Stomach (tissue), 9 donors: ENCODE measurements around the gene IFNL3. TPM values are rescaled to one million over a fixed set of nuclear protein-coding genes. Genes with fewer than 3 reads are reported as not detected.

Experiments
- DNase-seq, 2 donors: peaks; one replicate each; pipeline versions ENCODE4 v3.0.0 to v3.0.0-alpha.2; 2013 to 2019
- H3K27ac ChIP-seq, 5 donors: fragments of 200-600 bp in 4 of 5; sonication (generic) in 4 of 5; one replicate each; pipeline ENCODE4 v1.5.1; 2013 to 2019; ENCODE audit warnings: mild to moderate bottlenecking in 1 of 5, moderate library complexity in 1 of 5
- H3K27me3 ChIP-seq, 3 donors: fragments of 200-600 bp; sonication (generic); one replicate each; pipeline ENCODE4 v1.5.1; 2017 to 2019; ENCODE audit warnings: mixed run types in 1 of 3
- H3K36me3 ChIP-seq, 4 donors: fragments of 200-600 bp; sonication (generic); 1 replicate in 3 of 4; 2 replicates in 1 of 4; pipeline ENCODE4 v1.5.1; 2016 to 2019
- H3K4me1 ChIP-seq, 4 donors: fragments of 200-600 bp; sonication (generic); one replicate each; pipeline ENCODE4 v1.5.1; 2016 to 2019
- H3K4me3 ChIP-seq, 4 donors: fragments of 200-600 bp; sonication (generic) in 3 of 4; one replicate each; pipeline ENCODE4 v1.5.1; 2016 to 2019; ENCODE audit warnings: mild to moderate bottlenecking in 1 of 4
- H3K9me3 ChIP-seq, 4 donors: fragments of 200-600 bp; sonication (generic); one replicate each; pipeline ENCODE4 v1.5.1; 2016 to 2019
- CTCF ChIP-seq, 7 experiments: fragments of 450-650 bp in 4 of 7; fragments of 200-600 bp in 3 of 7; sonication (generic) in 3 of 7; IDR thresholded peaks; one replicate each; pipeline ENCODE4 v1.5.1; 2016 to 2019; ENCODE audit warnings: antibody characterized with exemption in 7 of 7, control low read depth in 2 of 7, mild to moderate bottlenecking in 1 of 7
- EP300 ChIP-seq: sonication (generic); formaldehyde crosslinking; IDR thresholded peaks from one replicate; pipeline ENCODE4 v1.6.1; 2017; ENCODE audit warnings: antibody characterized with exemption
- POLR2A ChIP-seq, 4 donors: fragments of 450-650 bp; IDR thresholded peaks; one replicate each; pipeline ENCODE4 v1.6.1; 2016; ENCODE audit warnings: antibody characterized with exemption in 4 of 4, control low read depth in 2 of 4, mild to moderate bottlenecking in 1 of 4, moderate library complexity in 1 of 4
- POLR2AphosphoS5 ChIP-seq, 3 donors: sonication (generic); formaldehyde crosslinking; IDR thresholded peaks; one replicate each; pipeline ENCODE4 v1.6.1; 2016; ENCODE audit warnings: antibody characterized with exemption in 3 of 3
- WGBS, 5 donors: extraction: QIAGEN DNeasy Blood & Tissue Kit in 3 of 5; methylation state at CpG; one replicate each; pipeline versions ENCODE4 v1.1.5 to v1.1.7; 2013 to 2018; 5-methylcytosine and 5-hydroxymethylcytosine counted together
- intact Hi-C: fragments of 100-400 bp; cut with DNase I; formaldehyde crosslinking; loops from one replicate; pipeline ENCODE4 v1.15.1; 2023; ENCODE audit warnings: low total_unique reads
- polyA plus RNA-seq, 3 donors: library from polyadenylated mRNA; stranded (reverse); fragments of 200-250 nt; gene quantifications; one replicate each; pipeline ENCODE4 v1.2.3, GENCODE V29; 2013
- total RNA-seq, 5 donors: library from RNA; depleted of rRNA; stranded (reverse); fragments of >200 nt; gene quantifications; one replicate each; pipeline versions ENCODE4 v1.1.0 to v1.2.3, GENCODE V29; 2014 to 2016
- donor health status: healthy with polysubstance abuse.
- donor health status: Bipolar disorder and iron deficiency.
- donor health status: healthy.

The IFNL3 gene
- total and polyA plus RNA-seq, 8 donors = not detected

- Histone ChIP-seq H3K36me3 (no peaks in the 10 kb centered on the region), H3K4me3 (no peak overlapping the region), H3K27ac (no peak overlapping the region), H3K4me1 (peaks cover 7 to 25% (median 23%) of the 10 kb centered on the region in 4 donors), H3K27me3 (peaks cover 0 to 50% (median 30%) of the 10 kb centered on the region in 3 donors), H3K9me3 (no peaks in the 10 kb centered on the region)
- DNase-seq = peak; percentile 61 to 62
- TF ChIP-seq EP300 = no peak
- no peak for TF ChIP-seq CTCF (IDR thresholded peaks at IDR 0.05)
- TF ChIP-seq POLR2A (IDR thresholded peaks at IDR 0.05) = no peak
- TF ChIP-seq POLR2AphosphoS5 (IDR thresholded peaks at IDR 0.05) = no peak
- WGBS, 5 donors = 20 to 29% (median 24%) methylated on average over 4 to 8 of the region's 8 CpGs
- intact Hi-C loops = no loop called here
Measured at GRCh38 chr19:39193803-39194202, 51.0 kb downstream of the IFNL3 start.

Other genes with a start within 250 kb of the IFNL3 start
- gene FBXO27, start 212.5 kb downstream of the IFNL3 start, total RNA-seq = 1 to 10 TPM in 3 of 5 donors, under 1 TPM in 1, not detected in 1; 0.89 to 5.5 (median 3.3) TPM
- 1 to 10 TPM; 2.3 to 7.1 (median 3.2) TPM for gene FBXO27, start 212.5 kb downstream of the IFNL3 start, polyA plus RNA-seq
- gene ACP7, start 160.6 kb downstream of the IFNL3 start, total RNA-seq = not detected
- gene ACP7, start 160.6 kb downstream of the IFNL3 start, polyA plus RNA-seq = not detected
- 10 to 100 TPM in 3 of 5 donors, 1 to 10 TPM in 2; 4.2 to 80.4 (median 35.6) TPM for gene PAK4, start 119.2 kb downstream of the IFNL3 start, total RNA-seq
- 10 to 100 TPM; 20.8 to 24.5 (median 24.3) TPM for gene PAK4, start 119.2 kb downstream of the IFNL3 start, polyA plus RNA-seq
- gene NCCRP1, start 48.0 kb downstream of the IFNL3 start, total RNA-seq = not detected
- gene NCCRP1, start 48.0 kb downstream of the IFNL3 start, polyA plus RNA-seq = 10 to 100 TPM in 1 of 3 donors, under 1 TPM in 1, not detected in 1; 0.37 to 40.6 TPM
- not detected for gene SYCN, start 40.7 kb downstream of the IFNL3 start, total RNA-seq
- gene SYCN, start 40.7 kb downstream of the IFNL3 start, polyA plus RNA-seq = 1 to 10 TPM in 1 of 3 donors, under 1 TPM in 1, not detected in 1; 0.65 to 1.9 TPM
- not detected for gene IFNL4, start 3.9 kb upstream of the IFNL3 start, total RNA-seq
- gene IFNL4, start 3.9 kb upstream of the IFNL3 start, polyA plus RNA-seq = not detected
- gene IFNL2, start 23.4 kb upstream of the IFNL3 start, total RNA-seq = not detected
- gene IFNL2, start 23.4 kb upstream of the IFNL3 start, polyA plus RNA-seq = not detected
- gene IFNL1, start 51.4 kb upstream of the IFNL3 start, total RNA-seq = not detected
- gene IFNL1, start 51.4 kb upstream of the IFNL3 start, polyA plus RNA-seq = not detected
- gene LRFN1, start 75.9 kb upstream of the IFNL3 start, total RNA-seq = 1 to 10 TPM in 1 of 5 donors, under 1 TPM in 3, not detected in 1; 0.18 to 2.3 (median 0.29) TPM
- gene LRFN1, start 75.9 kb upstream of the IFNL3 start, polyA plus RNA-seq = 1 to 10 TPM in 1 of 3 donors, under 1 TPM in 2; 0.31 to 1.2 (median 0.80) TPM
- 10 to 100 TPM in 2 of 5 donors, not detected in 3; 12.9 to 18.2 TPM for gene GMFG, start 91.0 kb upstream of the IFNL3 start, total RNA-seq
- 10 to 100 TPM; 31.6 to 69.8 (median 56.0) TPM for gene GMFG, start 91.0 kb upstream of the IFNL3 start, polyA plus RNA-seq
- 100 to 1,000 TPM in 2 of 5 donors, 10 to 100 TPM in 3; 52.1 to 136 (median 63.4) TPM for gene SAMD4B, start 97.4 kb upstream of the IFNL3 start, total RNA-seq
- 10 to 100 TPM; 49.9 to 76.9 (median 69.0) TPM for gene SAMD4B, start 97.4 kb upstream of the IFNL3 start, polyA plus RNA-seq
- 10 to 100 TPM in 3 of 5 donors, 1 to 10 TPM in 2; 7.0 to 77.2 (median 21.4) TPM for gene PAF1, start 146.1 kb upstream of the IFNL3 start, total RNA-seq
- 10 to 100 TPM; 31.7 to 49.0 (median 32.2) TPM for gene PAF1, start 146.1 kb upstream of the IFNL3 start, polyA plus RNA-seq
- 10 to 100 TPM in 4 of 5 donors, 1 to 10 TPM in 1; 6.4 to 91.0 (median 23.0) TPM for gene MED29, start 146.4 kb upstream of the IFNL3 start, total RNA-seq
- gene MED29, start 146.4 kb upstream of the IFNL3 start, polyA plus RNA-seq = 10 to 100 TPM; 20.4 to 22.1 (median 20.5) TPM
- 1,000 to 10,000 TPM in 1 of 5 donors, 100 to 1,000 TPM in 3, 10 to 100 TPM in 1; 26.1 to 1,667 (median 340) TPM for gene ZFP36, start 161.8 kb upstream of the IFNL3 start, total RNA-seq
- 100 to 1,000 TPM; 127 to 150 (median 136) TPM for gene ZFP36, start 161.8 kb upstream of the IFNL3 start, polyA plus RNA-seq
- gene PLEKHG2, start 167.7 kb upstream of the IFNL3 start, total RNA-seq = 10 to 100 TPM in 2 of 5 donors, 1 to 10 TPM in 3; 1.4 to 20.2 (median 8.5) TPM
- gene PLEKHG2, start 167.7 kb upstream of the IFNL3 start, polyA plus RNA-seq = 1 to 10 TPM; 4.6 to 6.3 (median 4.9) TPM
- gene RPS16, start 190.9 kb upstream of the IFNL3 start, total RNA-seq = 1,000 to 10,000 TPM in 3 of 5 donors, 100 to 1,000 TPM in 1, 10 to 100 TPM in 1; 69.0 to 2,451 (median 1,419) TPM
- 1,000 to 10,000 TPM; 3,264 to 4,294 (median 3,586) TPM for gene RPS16, start 190.9 kb upstream of the IFNL3 start, polyA plus RNA-seq
- 100 to 1,000 TPM in 3 of 5 donors, 10 to 100 TPM in 2; 61.7 to 127 (median 101) TPM for gene SUPT5H, start 200.6 kb upstream of the IFNL3 start, total RNA-seq
- gene SUPT5H, start 200.6 kb upstream of the IFNL3 start, polyA plus RNA-seq = 100 to 1,000 TPM in 2 of 3 donors, 10 to 100 TPM in 1; 97.2 to 121 (median 118) TPM
- 100 to 1,000 TPM in 1 of 5 donors, 10 to 100 TPM in 4; 35.0 to 106 (median 56.2) TPM for gene TIMM50, start 235.8 kb upstream of the IFNL3 start, total RNA-seq
- gene TIMM50, start 235.8 kb upstream of the IFNL3 start, polyA plus RNA-seq = 10 to 100 TPM; 36.5 to 51.2 (median 49.7) TPM